Dendritic cell treated with granulocyte-macrophage colony-stimulating factor and Interleukin-4, amounts not matched to agents 40 ng/mL and 50 ng/mL, for 4 days (primary cell): ENCODE data around the gene KREMEN1.

Experiments used
- H3K27ac Mint-ChIP-seq: one replicate; pipeline ENCODE4 v1.8.0; 2022; ENCODE audit warnings: mild to moderate bottlenecking, mixed read lengths
- H3K27me3 Mint-ChIP-seq: one replicate; pipeline ENCODE4 v1.8.0; 2022; ENCODE audit warnings: mild to moderate bottlenecking, mixed read lengths
- H3K36me3 Mint-ChIP-seq: one replicate; pipeline ENCODE4 v1.8.0; 2022; ENCODE audit warnings: low read depth, mixed read lengths
- H3K4me1 Mint-ChIP-seq: one replicate; pipeline ENCODE4 v1.8.0; 2022; ENCODE audit warnings: low read depth, mixed read lengths
- H3K4me3 Mint-ChIP-seq: one replicate; pipeline ENCODE4 v1.8.0; 2022; ENCODE audit warnings: mild to moderate bottlenecking, moderate library complexity, mixed read lengths
- H3K9me3 Mint-ChIP-seq: one replicate; pipeline ENCODE4 v1.8.0; 2022; ENCODE audit warnings: mixed read lengths
- intact Hi-C: fragments of 100-400 bp; cut with micrococcal nuclease; formaldehyde crosslinking; loops from one replicate; pipeline ENCODE4 v1.15.0; 2022

KREMEN1 gene

DNA sequence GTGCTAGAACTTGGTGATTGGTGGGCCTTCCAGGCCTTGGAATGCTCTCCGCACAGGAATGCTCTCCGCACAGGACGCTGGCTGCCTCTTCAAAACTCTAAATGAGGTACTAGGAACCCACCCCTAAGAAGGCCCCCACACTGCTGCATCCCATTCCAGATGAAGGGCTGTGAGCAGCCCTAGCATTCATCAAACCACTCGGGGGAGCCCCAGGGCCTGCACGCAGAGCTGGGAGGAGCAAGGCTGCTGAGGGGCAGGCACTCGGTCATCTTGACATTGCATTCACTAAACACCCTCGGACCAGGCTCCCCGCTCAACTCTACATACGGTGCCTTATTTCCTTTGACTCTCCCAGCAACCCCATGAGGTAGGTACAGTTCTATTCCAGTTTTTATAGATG lies 83.7 kb downstream of the KREMEN1 start:
- Mint-ChIP-seq H3K27ac (no peak overlapping the region), H3K4me3 (no peak overlapping the region), H3K36me3 (no peaks in the 10 kb centered on the region), H3K27me3 (peaks cover 16% of the 10 kb centered on the region), H3K4me1 (peaks cover 32% of the 10 kb centered on the region), H3K9me3 (no peaks in the 10 kb centered on the region)
- intact Hi-C loops: loop anchor here (10.0 kb wide), 2 partner anchors 88 to 302 kb away; no protein-coding TSS in a partner anchor

DNA sequence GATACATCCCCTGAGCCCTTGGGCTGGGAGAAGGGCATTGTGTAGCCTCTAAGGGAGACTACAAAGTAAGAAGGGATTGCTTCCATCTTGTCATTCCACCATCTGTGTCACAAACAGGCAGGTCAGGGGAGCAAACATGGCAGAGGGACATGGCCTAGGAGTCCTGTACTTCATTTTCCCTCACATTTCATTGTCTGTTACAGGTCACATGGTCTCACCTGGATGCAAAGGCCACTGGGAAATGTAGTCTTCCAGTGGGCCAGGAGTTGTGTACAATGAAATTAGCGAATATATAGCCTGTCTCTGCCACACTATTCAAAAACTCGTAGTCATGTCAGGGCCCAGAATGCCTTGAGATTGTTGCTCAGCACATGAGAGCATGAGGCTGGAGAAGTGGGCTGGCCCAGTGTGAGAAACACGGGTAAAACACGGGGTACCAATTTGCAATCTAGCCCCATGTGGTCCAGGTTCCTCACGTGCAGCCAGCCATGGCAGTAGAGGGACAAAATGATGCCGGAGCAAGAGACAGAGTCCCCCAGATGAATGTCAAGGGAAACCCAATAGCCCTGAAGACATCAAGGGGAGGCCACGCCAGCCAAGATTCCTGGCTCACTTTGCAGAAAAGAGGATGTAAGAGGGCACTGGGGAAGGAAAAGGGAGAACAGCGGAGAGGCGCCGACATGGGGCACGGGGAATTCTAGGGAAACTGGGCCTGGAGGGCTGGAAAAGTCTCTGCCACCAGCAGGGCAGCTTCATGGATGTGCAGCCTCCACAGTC lies 85.1 kb downstream of the KREMEN1 start:
- peaks cover 17% of the 10 kb centered on the region for H3K4me1 Mint-ChIP-seq
- H3K9me3 Mint-ChIP-seq: no peaks in the 10 kb centered on the region
- H3K27me3 Mint-ChIP-seq: peaks cover 18% of the 10 kb centered on the region
- intact Hi-C loops: loop anchor here (10.0 kb wide), 2 partner anchors 87 to 303 kb away; no protein-coding TSS in a partner anchor
- no peak overlapping the region for H3K4me3 Mint-ChIP-seq
- H3K27ac Mint-ChIP-seq: no peak overlapping the region
- H3K36me3 Mint-ChIP-seq: no peaks in the 10 kb centered on the region

DNA sequence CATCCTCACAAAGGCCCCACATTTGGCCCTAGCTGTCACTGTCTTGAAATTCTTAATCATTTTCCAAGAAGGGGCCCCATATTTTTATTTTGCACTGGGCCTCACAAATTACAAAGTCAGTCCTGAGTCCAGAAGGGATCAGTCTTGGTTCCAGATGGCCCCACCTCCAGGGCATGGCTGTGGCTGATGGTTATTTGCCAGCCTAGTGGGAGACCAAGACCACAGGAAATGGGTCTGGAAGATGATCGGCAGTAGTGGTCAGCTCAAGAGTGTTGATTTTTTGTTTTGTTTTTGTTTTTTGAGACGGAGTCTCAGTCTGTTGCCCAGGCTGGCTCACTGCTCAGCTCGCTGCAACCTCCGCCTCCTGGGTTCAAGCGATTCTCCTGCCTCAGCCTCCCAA lies 85.7 kb downstream of the KREMEN1 start:
- Mint-ChIP-seq H3K4me3 (no peak overlapping the region), H3K27ac (no peak overlapping the region), H3K36me3 (no peaks in the 10 kb centered on the region), H3K27me3 (peaks cover 16% of the 10 kb centered on the region), H3K9me3 (no peaks in the 10 kb centered on the region), H3K4me1 (peaks cover 12% of the 10 kb centered on the region)
- intact Hi-C loops: loop anchor here (10.0 kb wide), 2 partner anchors 86 to 304 kb away; no protein-coding TSS in a partner anchor

DNA sequence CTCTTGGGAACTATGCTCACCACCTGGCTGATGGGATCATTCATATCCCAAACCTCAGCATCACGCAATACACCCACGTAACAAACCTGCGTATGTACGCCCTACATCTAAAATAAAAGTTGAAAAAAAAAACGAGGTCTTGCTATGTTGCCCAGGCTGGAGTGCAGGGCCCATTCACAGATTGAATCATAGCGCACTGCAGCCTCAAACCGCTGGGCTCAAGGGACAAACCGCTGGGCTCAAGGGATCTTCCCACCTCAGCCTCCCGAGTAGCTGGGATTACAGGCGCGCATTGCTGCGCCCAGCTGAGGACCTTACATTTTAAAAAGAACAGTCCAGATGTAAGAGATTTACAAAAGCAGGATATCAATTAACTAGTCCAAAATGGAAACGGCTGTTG lies 91.0 kb downstream of the KREMEN1 start:
- Mint-ChIP-seq H3K36me3 (no peaks in the 10 kb centered on the region), H3K27me3 (peaks cover 40% of the 10 kb centered on the region), H3K9me3 (no peaks in the 10 kb centered on the region), H3K4me1 (peaks cover 16% of the 10 kb centered on the region), H3K27ac (no peak overlapping the region), H3K4me3 (no peak overlapping the region)
- intact Hi-C loops: no loop called here

DNA sequence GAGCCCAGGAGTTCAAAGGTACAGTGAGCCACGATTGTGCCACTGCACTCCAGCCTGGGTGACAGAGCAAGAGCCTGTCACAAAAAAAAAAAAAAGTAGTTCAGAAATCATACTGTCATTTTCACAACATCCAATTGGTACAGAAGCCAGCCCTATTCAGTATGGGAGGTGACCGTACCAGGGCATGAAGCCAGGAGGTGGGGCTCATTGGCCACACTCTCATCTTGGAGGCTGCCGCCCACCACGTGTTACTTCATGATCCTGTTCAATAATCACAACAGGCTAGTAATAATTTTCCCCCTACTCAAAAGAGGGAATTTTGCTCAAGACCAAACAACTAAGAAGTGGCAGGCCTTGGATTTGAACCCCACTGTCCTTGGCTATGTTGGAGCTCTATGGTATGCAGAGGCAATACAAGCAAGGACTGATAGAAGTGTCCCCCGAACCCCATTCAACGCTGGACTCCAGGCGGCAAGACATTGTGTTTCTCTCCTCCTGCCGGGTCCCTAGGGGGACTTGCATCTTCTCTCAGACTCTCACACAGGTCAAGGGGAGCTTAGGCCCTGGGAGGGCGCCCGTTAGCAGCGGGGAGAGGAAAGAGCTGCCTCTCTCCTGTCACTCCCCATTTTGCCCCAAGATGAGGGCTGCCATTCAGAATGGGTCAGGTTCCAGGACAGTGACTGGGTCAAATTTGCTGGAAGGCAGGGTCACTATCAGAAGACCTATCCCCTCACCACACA lies 92.7 kb downstream of the KREMEN1 start:
- H3K4me1 Mint-ChIP-seq: peaks cover 16% of the 10 kb centered on the region
- H3K27ac Mint-ChIP-seq: no peak overlapping the region

DNA sequence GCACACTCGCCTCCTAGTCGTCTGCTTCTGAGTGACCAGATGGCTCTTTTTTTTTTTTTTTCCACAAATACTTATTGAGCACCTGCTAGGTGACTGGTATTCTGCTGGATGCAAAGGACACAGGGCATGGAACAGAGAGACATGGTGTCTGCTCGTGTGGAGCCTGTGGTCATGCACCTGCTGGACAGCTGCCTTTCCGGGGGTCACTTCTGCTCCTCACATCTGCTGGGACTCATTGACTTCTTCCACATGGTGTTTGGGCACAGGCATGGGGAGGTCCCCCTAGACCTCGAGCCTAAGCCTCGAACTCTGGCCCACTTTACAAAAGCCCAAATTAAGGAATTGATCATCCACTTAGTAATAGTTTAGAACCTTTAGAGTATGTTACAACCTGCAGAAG lies 93.3 kb downstream of the KREMEN1 start:
- Mint-ChIP-seq H3K27me3 (peaks cover 40% of the 10 kb centered on the region), H3K36me3 (no peaks in the 10 kb centered on the region), H3K27ac (no peak overlapping the region), H3K4me1 (peaks cover 11% of the 10 kb centered on the region), H3K9me3 (no peaks in the 10 kb centered on the region), H3K4me3 (no peak overlapping the region)
- intact Hi-C loops: no loop called here

More for the DNA sequence above, 92.7 kb downstream of the KREMEN1 start:
- no peak overlapping the region for H3K4me3 Mint-ChIP-seq
- intact Hi-C loops: no loop called here
- no peaks in the 10 kb centered on the region for H3K9me3 Mint-ChIP-seq
- peaks cover 43% of the 10 kb centered on the region for H3K27me3 Mint-ChIP-seq
- H3K36me3 Mint-ChIP-seq: no peaks in the 10 kb centered on the region

DNA sequence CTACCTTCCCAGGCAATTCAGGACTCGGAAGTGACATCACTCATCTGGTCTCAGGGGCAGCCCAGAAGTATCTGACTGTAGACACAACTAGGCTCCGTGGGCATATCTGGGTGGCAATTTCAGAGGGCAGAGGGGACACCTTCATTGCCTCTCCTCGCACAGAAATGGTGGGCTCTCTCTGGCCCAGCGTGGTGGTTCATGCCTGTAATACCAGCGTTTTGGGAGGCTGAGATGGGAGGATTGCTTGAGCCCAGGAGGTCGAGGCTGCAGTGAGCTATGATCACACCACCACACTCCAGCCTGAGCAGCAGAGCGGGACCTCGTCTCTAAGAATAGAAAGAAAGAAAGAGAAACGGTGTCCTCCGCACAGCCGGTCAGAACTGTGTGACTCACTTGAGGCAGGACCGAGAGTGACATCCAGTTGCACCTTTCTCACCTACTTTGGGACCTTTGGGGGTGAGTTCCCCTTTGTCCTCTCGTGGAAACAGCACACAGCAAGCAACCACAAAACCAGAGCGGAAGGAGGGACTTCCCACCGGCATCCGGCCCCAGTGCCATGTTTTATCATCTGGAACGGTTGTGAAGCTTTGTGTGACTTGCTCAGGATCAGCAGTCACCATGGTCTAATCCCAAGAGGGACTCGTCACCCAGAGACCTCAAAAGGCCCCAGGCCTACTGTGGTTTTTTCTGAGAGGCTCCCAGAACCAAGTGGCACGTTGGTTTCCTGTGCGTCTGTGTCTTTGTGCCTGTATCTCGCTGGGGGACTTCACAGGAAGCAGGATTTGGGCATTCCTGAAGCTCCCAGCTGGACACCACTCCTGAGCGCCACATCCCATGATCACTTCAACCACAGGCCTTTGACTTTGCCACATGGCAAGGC lies 94.4 kb downstream of the KREMEN1 start:
- Mint-ChIP-seq H3K27ac (no peak overlapping the region), H3K36me3 (no peaks in the 10 kb centered on the region), H3K27me3 (peaks cover 46% of the 10 kb centered on the region), H3K9me3 (no peaks in the 10 kb centered on the region), H3K4me3 (no peak overlapping the region), H3K4me1 (peaks cover 11% of the 10 kb centered on the region)
- intact Hi-C loops: no loop called here

DNA sequence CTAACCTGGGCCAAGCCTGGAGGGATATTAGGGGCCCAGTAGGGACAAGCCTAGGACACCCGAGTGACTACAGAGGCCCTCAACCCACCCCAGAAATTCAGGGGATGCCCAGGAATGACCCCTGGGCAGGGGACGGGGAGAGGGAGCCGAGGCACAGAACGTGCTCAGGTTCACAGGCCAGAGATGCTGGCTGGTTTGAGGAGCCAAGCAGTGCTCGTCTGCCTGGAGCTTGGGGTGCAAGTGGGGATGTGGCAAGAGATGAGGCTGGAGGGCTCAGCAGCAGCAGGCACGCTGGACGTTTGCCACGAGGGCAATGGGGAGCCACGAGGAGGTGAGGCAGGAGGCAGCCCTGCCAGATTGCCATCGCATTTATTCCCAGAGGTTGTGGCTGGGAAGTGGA lies 98.9 kb downstream of the KREMEN1 start:
- intact Hi-C loops: no loop called here
- no peaks in the 10 kb centered on the region for H3K36me3 Mint-ChIP-seq
- no peak overlapping the region for H3K4me3 Mint-ChIP-seq
- H3K27me3 Mint-ChIP-seq: peaks cover 29% of the 10 kb centered on the region
- H3K27ac Mint-ChIP-seq: no peak overlapping the region
- H3K9me3 Mint-ChIP-seq: peaks cover 22% of the 10 kb centered on the region
- H3K4me1 Mint-ChIP-seq: peaks cover 11% of the 10 kb centered on the region

DNA sequence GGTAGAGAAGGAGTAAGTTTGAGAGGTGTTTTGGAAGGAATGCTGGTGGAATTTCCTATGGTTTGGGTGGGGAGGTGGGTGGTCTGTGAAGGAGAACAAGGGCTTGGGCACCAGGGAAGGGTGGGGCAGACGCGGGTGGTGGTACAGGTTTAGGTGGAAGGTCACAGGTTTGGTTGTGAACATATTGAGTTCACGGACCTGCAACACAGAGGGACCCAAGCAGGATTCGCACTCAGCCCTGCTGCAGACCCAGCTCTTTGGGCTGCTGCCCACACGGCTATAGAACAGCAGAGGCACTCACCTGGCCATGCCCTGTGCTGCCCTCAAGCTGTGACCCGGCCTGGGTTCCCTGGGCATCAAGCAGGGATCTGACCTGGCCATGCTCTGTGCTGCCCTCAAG lies 99.4 kb downstream of the KREMEN1 start:
- Mint-ChIP-seq H3K36me3 (no peaks in the 10 kb centered on the region), H3K27me3 (peaks cover 25% of the 10 kb centered on the region), H3K4me3 (no peak overlapping the region), H3K27ac (no peak overlapping the region), H3K4me1 (peaks cover 6% of the 10 kb centered on the region), H3K9me3 (peaks cover 22% of the 10 kb centered on the region)
- intact Hi-C loops: no loop called here

DNA sequence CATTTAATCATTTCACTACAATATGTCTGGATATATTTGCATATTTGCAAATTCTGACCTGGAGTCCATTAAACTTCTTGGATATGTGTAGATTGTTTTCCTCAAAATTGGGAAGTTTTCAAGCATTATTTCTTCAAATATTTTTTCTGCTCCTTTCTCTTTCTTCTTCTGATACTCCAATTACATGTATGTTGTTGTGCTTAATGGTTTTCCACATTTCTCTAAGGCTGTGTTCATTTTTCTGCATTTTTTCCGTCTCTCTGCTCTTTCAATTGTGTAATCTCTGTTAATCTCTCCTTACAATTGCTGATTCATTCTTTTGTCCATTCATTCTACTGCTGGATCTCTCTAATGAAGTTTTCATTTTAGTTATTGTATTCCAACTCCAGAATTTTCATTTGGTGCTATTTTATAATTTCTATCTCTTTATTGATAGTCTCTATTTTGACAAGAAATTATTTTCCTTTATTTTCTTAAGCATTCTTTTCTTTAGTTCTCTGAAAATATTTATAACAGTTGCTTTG lies 102.5 kb downstream of the KREMEN1 start:
- Mint-ChIP-seq H3K4me3 (no peak overlapping the region), H3K36me3 (no peaks in the 10 kb centered on the region), H3K27ac (no peak overlapping the region), H3K27me3 (peaks cover 7% of the 10 kb centered on the region), H3K4me1 (no peaks in the 10 kb centered on the region), H3K9me3 (peaks cover 22% of the 10 kb centered on the region)
- intact Hi-C loops: no loop called here

DNA sequence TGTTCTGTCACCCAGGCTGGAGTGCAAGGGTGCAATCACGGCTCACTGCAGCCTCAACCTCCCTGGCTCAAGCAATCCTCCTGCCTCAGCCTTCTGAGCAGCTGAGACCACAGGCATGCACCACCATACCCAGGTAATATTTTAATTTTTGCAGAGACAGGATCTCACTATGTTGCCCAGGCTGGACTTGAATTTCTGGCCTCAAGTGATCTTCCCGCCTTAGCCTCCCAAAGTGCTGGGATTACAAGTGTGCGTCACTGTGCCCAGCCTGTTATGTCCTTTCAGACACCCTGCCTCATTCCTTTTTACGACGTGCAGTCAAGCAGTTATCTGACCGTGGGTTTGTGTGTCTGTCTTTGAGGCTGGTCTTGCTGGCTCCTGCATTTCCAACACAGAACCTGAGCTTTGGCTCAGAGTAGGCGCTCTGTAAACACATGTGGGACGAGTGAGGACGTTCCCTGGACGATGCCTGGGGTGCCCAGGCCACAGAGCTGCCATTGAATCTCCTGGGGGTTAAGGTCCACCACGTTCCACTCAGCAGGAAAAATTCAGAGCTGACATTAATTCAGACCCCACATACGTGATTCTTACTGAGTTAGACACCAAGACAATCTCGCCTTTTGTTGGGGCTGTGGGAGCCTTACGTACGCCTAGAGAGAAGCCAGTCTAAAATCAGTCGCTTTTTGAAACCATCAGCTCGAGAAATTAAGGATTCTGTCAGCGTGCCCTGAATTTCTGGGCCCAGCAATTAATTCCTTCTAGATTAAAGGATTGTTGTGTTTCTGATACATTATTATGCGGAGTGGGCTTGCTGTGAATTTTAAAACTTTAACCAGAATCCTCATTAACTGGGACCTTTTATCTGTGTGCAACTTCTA lies 111.4 kb downstream of the KREMEN1 start:
- Mint-ChIP-seq H3K4me3 (no peak overlapping the region), H3K9me3 (no peaks in the 10 kb centered on the region), H3K27ac (no peak overlapping the region), H3K4me1 (no peaks in the 10 kb centered on the region), H3K36me3 (no peaks in the 10 kb centered on the region), H3K27me3 (no peaks in the 10 kb centered on the region)
- intact Hi-C loops: no loop called here

DNA sequence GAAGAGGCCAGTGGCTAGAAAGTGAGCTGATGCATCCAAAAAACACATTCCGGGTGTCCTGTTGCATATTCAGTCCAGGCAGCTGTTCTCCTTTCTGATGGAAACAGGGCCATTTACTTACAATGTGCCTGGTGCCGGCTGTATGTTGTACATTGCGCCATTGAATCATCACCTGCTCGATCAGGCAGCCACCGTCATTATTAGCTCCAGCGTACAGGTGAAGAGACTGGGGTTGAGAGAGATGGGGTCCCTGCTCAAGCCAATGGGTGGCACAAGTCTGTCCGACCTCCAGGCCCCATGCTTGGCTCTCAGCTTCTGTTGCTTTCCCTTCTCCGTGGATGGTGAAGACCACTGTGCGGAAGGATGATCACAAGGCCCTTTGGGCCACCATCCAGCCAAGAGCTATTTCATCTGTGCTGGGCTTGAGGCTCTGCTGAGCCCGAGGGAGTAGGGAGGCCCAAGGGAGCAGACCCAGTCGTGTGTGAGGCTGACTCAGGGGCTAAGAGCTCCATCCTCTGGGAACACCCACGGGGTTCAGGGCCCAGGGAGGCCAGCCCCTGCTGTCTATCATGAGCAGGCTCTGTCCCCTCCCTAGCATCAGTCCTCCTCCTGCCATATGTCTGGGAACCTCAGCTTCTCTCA lies 112.1 kb downstream of the KREMEN1 start:
- no peaks in the 10 kb centered on the region for H3K4me1 Mint-ChIP-seq
- no peak overlapping the region for H3K27ac Mint-ChIP-seq
- H3K27me3 Mint-ChIP-seq: no peaks in the 10 kb centered on the region
- no peak overlapping the region for H3K4me3 Mint-ChIP-seq
- no peaks in the 10 kb centered on the region for H3K36me3 Mint-ChIP-seq
- intact Hi-C loops: no loop called here
- H3K9me3 Mint-ChIP-seq: no peaks in the 10 kb centered on the region
